ENCODE data around the gene GASK1A.

GASK1A gene

GRCh38 chr3:43024181-43024885, 45.2 kb downstream of the GASK1A start:
- DNase-seq (ENCODE audit: low read depth) = no peak
- TF ChIP-seq CTCF (IDR thresholded peaks at IDR 0.05; ENCODE audit: low read length, missing control alignments) = no peak
- no peak overlapping the region for H3K4me3 ChIP-seq (replicated peaks; ENCODE audit: low read depth, low read length)

GRCh38 chr3:43025423-43025822, 46.3 kb downstream of the GASK1A start:
- no peak for TF ChIP-seq CTCF (IDR thresholded peaks at IDR 0.05; ENCODE audit: low read length, missing control alignments)
- no peak overlapping the region for H3K4me3 ChIP-seq (replicated peaks; ENCODE audit: low read depth, low read length)

GRCh38 chr3:43028001-43028400, 48.9 kb downstream of the GASK1A start:
- no peak for TF ChIP-seq CTCF (IDR thresholded peaks at IDR 0.05; ENCODE audit: low read length, missing control alignments)
- no peak for DNase-seq (ENCODE audit: low read depth)
- no peak overlapping the region for H3K4me3 ChIP-seq (replicated peaks; ENCODE audit: low read depth, low read length)

More at GRCh38 chr3:43025423-43025822, 46.3 kb downstream of the GASK1A start:
- no peak for DNase-seq (ENCODE audit: low read depth)

GRCh38 chr3:43028678-43029490, 49.8 kb downstream of the GASK1A start:
- no peak overlapping the region for H3K4me3 ChIP-seq (replicated peaks; ENCODE audit: low read depth, low read length)
- TF ChIP-seq CTCF (IDR thresholded peaks at IDR 0.05; ENCODE audit: low read length, missing control alignments) = no peak
- DNase-seq (ENCODE audit: low read depth) = no peak

- H3K4me3 ChIP-seq (replicated peaks; ENCODE audit: low read depth, low read length) = no peak overlapping the region
- no peak for TF ChIP-seq CTCF (IDR thresholded peaks at IDR 0.05; ENCODE audit: low read length, missing control alignments)
- DNase-seq (ENCODE audit: low read depth) = no peak
Measured at GRCh38 chr3:43030162-43030935, 51.2 kb downstream of the GASK1A start.

GRCh38 chr3:43031485-43031884, 52.4 kb downstream of the GASK1A start:
- TF ChIP-seq CTCF (IDR thresholded peaks at IDR 0.05; ENCODE audit: low read length, missing control alignments) = no peak
- H3K4me3 ChIP-seq (replicated peaks; ENCODE audit: low read depth, low read length) = no peak overlapping the region
- DNase-seq (ENCODE audit: low read depth) = no peak
